GM12878 (cell line): Measurements from ENCODE around the gene PRTN3. TPM values are rescaled to one million over a fixed set of nuclear protein-coding genes. Genes with fewer than 3 reads are reported as not detected.

Source experiments
- microRNA counts: library from miRNA; unstranded; fragments of <30 nt; microRNA quantifications from one replicate; lab custom pipeline; 2016
- microRNA-seq: library from miRNA; unstranded; fragments of <30 nt; microRNA quantifications from one replicate; pipeline ENCODE4, GENCODE V29; 2018
- polyA plus RNA-seq, 11 experiments: library from polyadenylated mRNA; depleted of rRNA in 4 of 11; unstranded in 6 of 11; stranded (reverse) in 5 of 11; fragments of >200 nt; fragmentation: Nextera tagmentation in 4 of 11; fragmentation: Illumina TruSeq in 1 of 11; extraction: Ambion mirVana in 4 of 11; extraction: Trizol in 1 of 11; gene quantifications; 1 replicate in 1 of 11; 2 replicates in 10 of 11; pipeline versions ENCODE4 v1.2.1 to v1.2.3, GENCODE V29; 2011 to 2016; ENCODE audit warnings: inconsistent platforms in 2 of 11, missing spikeins in 2 of 11, low read depth in 1 of 11
- small RNA-seq: library from RNA; depleted of rRNA; stranded (forward); fragments of <200 nt; gene quantifications from one replicate; pipeline ENCODE3, GENCODE V24; 2014
- total RNA-seq, 4 experiments: library from RNA; depleted of rRNA in 3 of 4; stranded (reverse); fragments of >200 nt in 3 of 4; fragmentation: Illumina TruSeq in 1 of 4; extraction: Trizol in 1 of 4; gene quantifications; 2 replicates each; pipeline versions ENCODE4 v1.2.1 to v1.2.3, GENCODE V29; 2013 to 2021

Gene PRTN3
- total and polyA plus RNA-seq, 10 of the 15 experiments (the other 5 are each of a cell fraction or from before 2014, with no cell fraction given), result 0.08 TPM; not detected in 9

MicroRNA genes within 50 kb of the gene (microRNA counts, 767-probe panel; counts per million panel counts)
- microRNA hsa-miR-3187-3p (lab: Ali Mortazavi, UCI), result 55.3 counts per million

Small RNAs within 50 kb of the gene (microRNA-seq; reads per million reads assigned to microRNA genes)
- 85.6 reads per million, percentile 73 among the genes with 10 or more reads in this experiment for gene MIR3187
- 24.7 reads per million, percentile 59 among the genes with 10 or more reads in this experiment for gene MIR4745

Small RNAs within 50 kb of the gene (small RNA-seq; reads per million reads assigned to genes)
- gene MIR3187 (not detected), gene RNU6-9 (2.7 reads per million, percentile 73 among the genes with 10 or more reads in this experiment)

Other genes with a start within 250 kb of the PRTN3 start
Only the 7 nearest of the 24 such genes appear.
- gene PTBP1, start 43.5 kb upstream of the PRTN3 start, total RNA-seq (2014; rRNA removed), result 179 and 217 TPM in 2 replicates
- gene PTBP1, start 43.5 kb upstream of the PRTN3 start, total RNA-seq (2014; rRNA removed; fragmentation: Illumina TruSeq; extraction: Trizol), result 78.0 and 93.5 TPM in 2 replicates
- gene PTBP1, start 43.5 kb upstream of the PRTN3 start, total RNA-seq (2021), result 464 and 532 TPM in 2 replicates
- 38.2 and 161 TPM in 2 replicates for gene PTBP1, start 43.5 kb upstream of the PRTN3 start, polyA plus RNA-seq (2011; rRNA removed)
- gene PTBP1, start 43.5 kb upstream of the PRTN3 start, polyA plus RNA-seq (2014; fragmentation: Illumina TruSeq; extraction: Trizol), result 178 and 225 TPM in 2 replicates
- 10 to 100 TPM; 13.1 to 31.6 TPM for gene PTBP1, start 43.5 kb upstream of the PRTN3 start, polyA plus RNA-seq (2014; fragmentation: Nextera tagmentation; extraction: Ambion mirVana)
- 218 and 343 TPM in 2 replicates for gene PTBP1, start 43.5 kb upstream of the PRTN3 start, polyA plus RNA-seq (2014; rRNA removed)
- gene PTBP1, start 43.5 kb upstream of the PRTN3 start, polyA plus RNA-seq (2016; fragmentation: Nextera tagmentation; extraction: Ambion mirVana), result 100 to 1,000 TPM; 285 to 330 TPM
- not detected in 2 replicates for gene PLPPR3, start 19.0 kb upstream of the PRTN3 start, total RNA-seq (2014; rRNA removed)
- gene PLPPR3, start 19.0 kb upstream of the PRTN3 start, total RNA-seq (2014; rRNA removed; fragmentation: Illumina TruSeq; extraction: Trizol), result not detected in 2 replicates
- not detected in 2 replicates for gene PLPPR3, start 19.0 kb upstream of the PRTN3 start, total RNA-seq (2021)
- not detected in 2 replicates for gene PLPPR3, start 19.0 kb upstream of the PRTN3 start, polyA plus RNA-seq (2011; rRNA removed)
- not detected in 2 replicates for gene PLPPR3, start 19.0 kb upstream of the PRTN3 start, polyA plus RNA-seq (2014; fragmentation: Illumina TruSeq; extraction: Trizol)
- gene PLPPR3, start 19.0 kb upstream of the PRTN3 start, polyA plus RNA-seq (2014; fragmentation: Nextera tagmentation; extraction: Ambion mirVana), result not detected
- gene PLPPR3, start 19.0 kb upstream of the PRTN3 start, polyA plus RNA-seq (2014; rRNA removed), result not detected in 2 replicates
- under 1 TPM in 1 of 2 experiments, not detected in 1; 0.07 TPM for gene PLPPR3, start 19.0 kb upstream of the PRTN3 start, polyA plus RNA-seq (2016; fragmentation: Nextera tagmentation; extraction: Ambion mirVana)
- gene AZU1, start 13.2 kb upstream of the PRTN3 start, total RNA-seq (2014; rRNA removed), result not detected in 2 replicates
- not detected in 2 replicates for gene AZU1, start 13.2 kb upstream of the PRTN3 start, total RNA-seq (2014; rRNA removed; fragmentation: Illumina TruSeq; extraction: Trizol)
- gene AZU1, start 13.2 kb upstream of the PRTN3 start, total RNA-seq (2021), result not detected in 2 replicates
- not detected in 2 replicates for gene AZU1, start 13.2 kb upstream of the PRTN3 start, polyA plus RNA-seq (2011; rRNA removed)
- not detected in 2 replicates for gene AZU1, start 13.2 kb upstream of the PRTN3 start, polyA plus RNA-seq (2014; fragmentation: Illumina TruSeq; extraction: Trizol)
- gene AZU1, start 13.2 kb upstream of the PRTN3 start, polyA plus RNA-seq (2014; fragmentation: Nextera tagmentation; extraction: Ambion mirVana), result not detected
- 0.27 TPM in 1 of 2 replicates, not detected in the other for gene AZU1, start 13.2 kb upstream of the PRTN3 start, polyA plus RNA-seq (2014; rRNA removed)
- gene AZU1, start 13.2 kb upstream of the PRTN3 start, polyA plus RNA-seq (2016; fragmentation: Nextera tagmentation; extraction: Ambion mirVana), result not detected
- not detected in 2 replicates for gene ELANE, start 11.3 kb downstream of the PRTN3 start, total RNA-seq (2014; rRNA removed)
- not detected in 2 replicates for gene ELANE, start 11.3 kb downstream of the PRTN3 start, total RNA-seq (2014; rRNA removed; fragmentation: Illumina TruSeq; extraction: Trizol)
- not detected in 2 replicates for gene ELANE, start 11.3 kb downstream of the PRTN3 start, total RNA-seq (2021)
- not detected in 2 replicates for gene ELANE, start 11.3 kb downstream of the PRTN3 start, polyA plus RNA-seq (2011; rRNA removed)
- gene ELANE, start 11.3 kb downstream of the PRTN3 start, polyA plus RNA-seq (2014; fragmentation: Illumina TruSeq; extraction: Trizol), result not detected in 2 replicates
- gene ELANE, start 11.3 kb downstream of the PRTN3 start, polyA plus RNA-seq (2014; fragmentation: Nextera tagmentation; extraction: Ambion mirVana), result not detected
- gene ELANE, start 11.3 kb downstream of the PRTN3 start, polyA plus RNA-seq (2014; rRNA removed), result not detected in 2 replicates
- gene ELANE, start 11.3 kb downstream of the PRTN3 start, polyA plus RNA-seq (2016; fragmentation: Nextera tagmentation; extraction: Ambion mirVana), result not detected
- gene CFD, start 18.7 kb downstream of the PRTN3 start, total RNA-seq (2014; rRNA removed), result 0.73 and 0.93 TPM in 2 replicates
- gene CFD, start 18.7 kb downstream of the PRTN3 start, total RNA-seq (2014; rRNA removed; fragmentation: Illumina TruSeq; extraction: Trizol), result not detected in 2 replicates
- 0.36 and 0.58 TPM in 2 replicates for gene CFD, start 18.7 kb downstream of the PRTN3 start, total RNA-seq (2021)
- 0.05 TPM in 1 of 2 replicates, not detected in the other for gene CFD, start 18.7 kb downstream of the PRTN3 start, polyA plus RNA-seq (2011; rRNA removed)
- gene CFD, start 18.7 kb downstream of the PRTN3 start, polyA plus RNA-seq (2014; fragmentation: Illumina TruSeq; extraction: Trizol), result not detected in 2 replicates
- under 1 TPM in 1 of 2 experiments, not detected in 1; 0.06 TPM for gene CFD, start 18.7 kb downstream of the PRTN3 start, polyA plus RNA-seq (2014; fragmentation: Nextera tagmentation; extraction: Ambion mirVana)
- 1.2 TPM in 1 of 2 replicates, not detected in the other for gene CFD, start 18.7 kb downstream of the PRTN3 start, polyA plus RNA-seq (2014; rRNA removed)
- gene CFD, start 18.7 kb downstream of the PRTN3 start, polyA plus RNA-seq (2016; fragmentation: Nextera tagmentation; extraction: Ambion mirVana), result 1 to 10 TPM in 1 of 2 experiments, under 1 TPM in 1; 0.40 to 1.1 TPM
- gene MED16, start 52.2 kb downstream of the PRTN3 start, total RNA-seq (2014; rRNA removed), result 10.7 and 14.5 TPM in 2 replicates
- 4.7 and 6.4 TPM in 2 replicates for gene MED16, start 52.2 kb downstream of the PRTN3 start, total RNA-seq (2014; rRNA removed; fragmentation: Illumina TruSeq; extraction: Trizol)
- gene MED16, start 52.2 kb downstream of the PRTN3 start, total RNA-seq (2021), result 48.2 and 49.4 TPM in 2 replicates
- 3.8 and 12.7 TPM in 2 replicates for gene MED16, start 52.2 kb downstream of the PRTN3 start, polyA plus RNA-seq (2011; rRNA removed)
- gene MED16, start 52.2 kb downstream of the PRTN3 start, polyA plus RNA-seq (2014; fragmentation: Illumina TruSeq; extraction: Trizol), result 0.19 and 3.5 TPM in 2 replicates
- gene MED16, start 52.2 kb downstream of the PRTN3 start, polyA plus RNA-seq (2014; fragmentation: Nextera tagmentation; extraction: Ambion mirVana), result 1 to 10 TPM in 1 of 2 experiments, under 1 TPM in 1; 0.56 to 3.5 TPM
- 24.4 and 28.9 TPM in 2 replicates for gene MED16, start 52.2 kb downstream of the PRTN3 start, polyA plus RNA-seq (2014; rRNA removed)
- gene MED16, start 52.2 kb downstream of the PRTN3 start, polyA plus RNA-seq (2016; fragmentation: Nextera tagmentation; extraction: Ambion mirVana), result 10 to 100 TPM; 49.6 to 51.1 TPM
- not detected in 2 replicates for gene RNU6-9, start 52.5 kb downstream of the PRTN3 start, total RNA-seq (2014; rRNA removed)
- not detected in 2 replicates for gene RNU6-9, start 52.5 kb downstream of the PRTN3 start, total RNA-seq (2014; rRNA removed; fragmentation: Illumina TruSeq; extraction: Trizol)
- gene RNU6-9, start 52.5 kb downstream of the PRTN3 start, total RNA-seq (2021), result not detected in 2 replicates
- not detected in 2 replicates for gene RNU6-9, start 52.5 kb downstream of the PRTN3 start, polyA plus RNA-seq (2011; rRNA removed)
- not detected in 2 replicates for gene RNU6-9, start 52.5 kb downstream of the PRTN3 start, polyA plus RNA-seq (2014; fragmentation: Illumina TruSeq; extraction: Trizol)
- gene RNU6-9, start 52.5 kb downstream of the PRTN3 start, polyA plus RNA-seq (2014; fragmentation: Nextera tagmentation; extraction: Ambion mirVana), result not detected
- not detected in 2 replicates for gene RNU6-9, start 52.5 kb downstream of the PRTN3 start, polyA plus RNA-seq (2014; rRNA removed)
- gene RNU6-9, start 52.5 kb downstream of the PRTN3 start, polyA plus RNA-seq (2016; fragmentation: Nextera tagmentation; extraction: Ambion mirVana), result not detected